Activated T-helper 9 cell treated with anti-CD3 and anti-CD28 coated beads, Interleukin-2, amount 50 U/mL, for 16 hours (primary cell): ENCODE results near the gene TRIOBP.

ENCODE experiments used
- DNase-seq: peaks from one replicate; pipeline ENCODE4 v3.0.0-alpha.2; 2020; ENCODE audit warnings: low read depth

The TRIOBP gene

GRCh38 chr22:37726241-37726887 lies 29.5 kb downstream of the TRIOBP start:
- no peak for DNase-seq

- no peak for DNase-seq
Measured at GRCh38 chr22:37728620-37729019, 31.8 kb downstream of the TRIOBP start.

GRCh38 chr22:37731804-37732471 lies 35.1 kb downstream of the TRIOBP start:
- DNase-seq = no peak

- no peak for DNase-seq
Measured at GRCh38 chr22:37732699-37733607, 36.1 kb downstream of the TRIOBP start.

GRCh38 chr22:37733625-37734401 lies 37.0 kb downstream of the TRIOBP start:
- no peak for DNase-seq

GRCh38 chr22:37734402-37734700 lies 37.5 kb downstream of the TRIOBP start:
- no peak for DNase-seq

- DNase-seq = no peak
Measured at GRCh38 chr22:37734964-37735451, 38.2 kb downstream of the TRIOBP start.

- DNase-seq = no peak
Measured at GRCh38 chr22:37739035-37739434, 42.2 kb downstream of the TRIOBP start.

- DNase-seq = no peak
Measured at GRCh38 chr22:37739611-37740049, 42.8 kb downstream of the TRIOBP start.

GRCh38 chr22:37740455-37741311 lies 43.8 kb downstream of the TRIOBP start:
- no peak for DNase-seq

GRCh38 chr22:37741312-37741795 lies 44.5 kb downstream of the TRIOBP start:
- no peak for DNase-seq

- DNase-seq = no peak
Measured at GRCh38 chr22:37742376-37743171, 45.7 kb downstream of the TRIOBP start.

- DNase-seq = no peak
Measured at GRCh38 chr22:37744589-37744988, 47.7 kb downstream of the TRIOBP start.

GRCh38 chr22:37745548-37746365 lies 48.9 kb downstream of the TRIOBP start:
- DNase-seq = peak; percentile 86

- no peak for DNase-seq
Measured at GRCh38 chr22:37746366-37747079, 49.7 kb downstream of the TRIOBP start.

- DNase-seq = no peak
Measured at GRCh38 chr22:37747080-37747714, 50.3 kb downstream of the TRIOBP start.

- DNase-seq = no peak
Measured at GRCh38 chr22:37747715-37748100, 50.9 kb downstream of the TRIOBP start.

- DNase-seq = no peak
Measured at GRCh38 chr22:37748659-37749058, 51.8 kb downstream of the TRIOBP start.
